GM12873 (cell line): ENCODE data around the gene SEC23A.

Experiments
- TF ChIP-seq, protein P1 (sequence below): IDR thresholded peaks from 2 replicates; pipeline ENCODE4 v1.5.1; 2012; ENCODE audit warnings: low read depth, mild to moderate bottlenecking, moderate library complexity, low read length, control low read depth; ENCODE audit not compliant: insufficient read depth; ENCODE audit errors: missing control alignments

Gene SEC23A

GRCh38 chr14:39102969-39103957, at the start of gene SEC23A:
TSS of gene SEC23A (minus strand) at chr14:39103235. CDS start at chr14:39096118, 7,117 bp downstream.
- TF ChIP-seq, protein P1, sequence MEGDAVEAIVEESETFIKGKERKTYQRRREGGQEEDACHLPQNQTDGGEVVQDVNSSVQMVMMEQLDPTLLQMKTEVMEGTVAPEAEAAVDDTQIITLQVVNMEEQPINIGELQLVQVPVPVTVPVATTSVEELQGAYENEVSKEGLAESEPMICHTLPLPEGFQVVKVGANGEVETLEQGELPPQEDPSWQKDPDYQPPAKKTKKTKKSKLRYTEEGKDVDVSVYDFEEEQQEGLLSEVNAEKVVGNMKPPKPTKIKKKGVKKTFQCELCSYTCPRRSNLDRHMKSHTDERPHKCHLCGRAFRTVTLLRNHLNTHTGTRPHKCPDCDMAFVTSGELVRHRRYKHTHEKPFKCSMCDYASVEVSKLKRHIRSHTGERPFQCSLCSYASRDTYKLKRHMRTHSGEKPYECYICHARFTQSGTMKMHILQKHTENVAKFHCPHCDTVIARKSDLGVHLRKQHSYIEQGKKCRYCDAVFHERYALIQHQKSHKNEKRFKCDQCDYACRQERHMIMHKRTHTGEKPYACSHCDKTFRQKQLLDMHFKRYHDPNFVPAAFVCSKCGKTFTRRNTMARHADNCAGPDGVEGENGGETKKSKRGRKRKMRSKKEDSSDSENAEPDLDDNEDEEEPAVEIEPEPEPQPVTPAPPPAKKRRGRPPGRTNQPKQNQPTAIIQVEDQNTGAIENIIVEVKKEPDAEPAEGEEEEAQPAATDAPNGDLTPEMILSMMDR: no peak

- TF ChIP-seq, protein P1: no peak
These were observed 42.4 kb upstream of the SEC23A start for GRCh38 chr14:39145266-39145966.

GRCh38 chr14:39140170-39140569, 37.1 kb upstream of the SEC23A start:
- TF ChIP-seq, protein P1: no peak

DNA sequence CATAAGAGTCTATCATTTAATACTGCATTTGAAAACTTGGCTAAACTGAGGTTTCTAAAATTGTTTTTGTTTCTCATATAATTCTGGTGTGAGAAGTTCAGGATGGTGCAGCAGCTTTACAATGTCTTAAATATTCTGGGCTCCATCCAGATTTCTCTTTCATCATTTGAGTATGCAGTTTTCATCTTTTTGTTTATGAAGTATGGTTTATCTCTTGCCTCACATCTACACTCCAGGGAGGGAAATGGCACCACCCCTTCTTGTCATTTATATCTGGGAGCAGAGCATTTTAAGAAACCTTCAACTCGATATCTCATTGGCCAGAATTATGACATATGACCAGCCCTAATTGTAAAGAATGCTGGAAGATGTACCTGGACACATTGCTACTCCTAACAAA, 35.4 kb upstream of the SEC23A start:
- TF ChIP-seq, protein P1: no peak

DNA sequence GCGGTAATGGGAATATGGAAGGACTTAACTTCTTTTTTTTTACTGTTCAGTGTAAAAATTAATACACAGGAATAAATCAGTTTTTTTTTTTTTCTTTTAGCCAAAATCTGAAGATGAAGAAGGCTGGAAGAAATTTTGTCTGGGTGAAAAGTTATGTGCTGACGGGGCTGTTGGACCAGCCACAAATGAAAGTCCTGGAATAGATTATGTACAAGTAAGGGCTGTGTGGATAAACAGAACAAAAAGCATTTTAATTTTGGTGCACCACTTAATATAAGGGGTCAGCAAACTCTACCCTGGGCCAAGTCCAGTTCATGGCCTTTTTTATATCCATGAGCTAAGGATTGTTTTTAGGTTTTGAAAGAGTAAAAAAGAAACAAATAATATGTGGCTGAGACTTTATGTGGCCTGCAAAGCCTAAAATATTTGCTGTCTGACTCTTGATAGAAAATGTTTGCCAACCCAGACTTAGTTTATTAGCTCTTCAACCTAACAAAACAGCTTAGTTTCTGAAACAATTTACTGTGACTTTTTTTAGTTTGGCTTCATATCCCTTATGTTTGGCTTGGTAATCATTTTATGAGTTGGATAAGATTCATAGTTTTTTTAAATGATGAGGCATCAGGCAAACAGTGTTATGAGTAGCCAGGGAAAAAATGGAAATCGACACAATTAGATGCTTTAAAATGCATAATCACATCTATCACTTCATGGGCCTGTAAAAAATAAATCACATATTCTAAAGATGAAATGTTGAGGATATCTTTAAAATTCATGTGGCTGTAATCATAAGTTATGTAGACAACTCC, 19.5 kb upstream of the SEC23A start:
- TF ChIP-seq, protein P1: no peak

DNA sequence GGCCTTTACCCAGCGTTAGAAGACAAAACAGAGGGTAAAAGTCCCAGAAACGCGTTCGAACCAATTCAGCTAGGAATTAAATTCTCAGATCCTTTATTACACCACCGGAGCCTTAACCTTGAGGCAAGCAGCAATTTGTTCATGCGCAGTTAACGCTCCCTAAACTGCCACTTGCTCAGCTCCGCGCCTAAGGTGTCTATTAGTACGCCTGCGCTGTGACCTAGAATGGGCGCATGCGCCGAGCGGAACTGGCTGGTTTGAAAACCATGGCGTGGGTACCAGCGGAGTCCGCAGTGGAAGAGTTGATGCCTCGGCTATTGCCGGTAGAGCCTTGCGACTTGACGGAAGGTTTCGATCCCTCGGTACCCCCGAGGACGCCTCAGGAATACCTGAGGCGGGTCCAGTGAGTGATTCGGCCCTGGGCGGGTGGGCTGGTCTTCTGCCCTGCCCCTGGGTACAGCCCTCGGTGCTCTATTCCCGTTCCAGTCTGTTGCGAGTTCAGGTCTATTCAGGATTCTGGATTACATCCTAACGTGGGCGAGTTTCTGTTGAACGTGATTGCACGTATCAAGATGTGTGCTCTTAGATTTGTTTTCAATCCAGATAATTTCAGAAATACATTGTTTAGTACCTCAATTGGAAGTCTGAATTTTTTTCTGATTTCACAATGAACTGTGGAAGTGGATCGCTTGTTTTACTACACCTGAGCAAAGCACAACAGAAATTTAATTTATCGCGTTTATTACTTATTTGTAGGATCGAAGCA, 11.2 kb upstream of the SEC23A start, which contains the start of gene GEMIN2:
Gene GEMIN2, plus strand, starts transcription at position 251 of the 766 bp plus-strand sequence. Its CDS starts 16 bp downstream, at position 267.
- TF ChIP-seq, protein P1: no peak
